ENCODE measurements around the gene AHDC1.

DNA sequence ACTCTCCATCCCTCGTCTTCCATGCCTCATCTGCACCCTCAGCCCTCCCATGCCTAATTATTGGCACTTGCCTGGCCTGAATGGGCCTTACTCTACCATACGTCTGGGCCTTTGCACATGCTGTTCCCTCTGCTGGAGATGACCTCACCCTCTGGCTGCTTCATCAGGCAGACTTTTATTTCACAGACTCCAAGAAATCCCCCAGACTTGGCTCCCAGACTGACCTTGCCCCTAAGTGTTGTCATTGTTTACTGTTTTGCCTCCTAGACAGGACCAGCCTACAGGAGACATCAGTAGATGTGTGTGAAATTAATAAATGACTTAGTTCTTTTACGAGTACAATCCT lies 5.2 kb upstream of the AHDC1 start:
- TF ChIP-seq, protein P1, sequence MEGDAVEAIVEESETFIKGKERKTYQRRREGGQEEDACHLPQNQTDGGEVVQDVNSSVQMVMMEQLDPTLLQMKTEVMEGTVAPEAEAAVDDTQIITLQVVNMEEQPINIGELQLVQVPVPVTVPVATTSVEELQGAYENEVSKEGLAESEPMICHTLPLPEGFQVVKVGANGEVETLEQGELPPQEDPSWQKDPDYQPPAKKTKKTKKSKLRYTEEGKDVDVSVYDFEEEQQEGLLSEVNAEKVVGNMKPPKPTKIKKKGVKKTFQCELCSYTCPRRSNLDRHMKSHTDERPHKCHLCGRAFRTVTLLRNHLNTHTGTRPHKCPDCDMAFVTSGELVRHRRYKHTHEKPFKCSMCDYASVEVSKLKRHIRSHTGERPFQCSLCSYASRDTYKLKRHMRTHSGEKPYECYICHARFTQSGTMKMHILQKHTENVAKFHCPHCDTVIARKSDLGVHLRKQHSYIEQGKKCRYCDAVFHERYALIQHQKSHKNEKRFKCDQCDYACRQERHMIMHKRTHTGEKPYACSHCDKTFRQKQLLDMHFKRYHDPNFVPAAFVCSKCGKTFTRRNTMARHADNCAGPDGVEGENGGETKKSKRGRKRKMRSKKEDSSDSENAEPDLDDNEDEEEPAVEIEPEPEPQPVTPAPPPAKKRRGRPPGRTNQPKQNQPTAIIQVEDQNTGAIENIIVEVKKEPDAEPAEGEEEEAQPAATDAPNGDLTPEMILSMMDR (IDR thresholded peaks at IDR 0.05) = no peak
- no peak for TF ChIP-seq POLR2A (IDR thresholded peaks at IDR 0.05)
